Putamen (tissue), 1 donor: Measurements from ENCODE around the gene GPR101.

Experiments
- DNase-seq: peaks from one replicate; pipeline ENCODE4 v3.0.0-alpha.2; 2016; ENCODE audit warnings: low spot score

The GPR101 gene

GRCh38 chrX:137033774-137034507 lies at the start of gene GPR101:
GPR101 (minus strand) TSS chrX:137033995; CDS start chrX:137031674, 2,321 bp downstream.
- DNase-seq: no peak

- no peak for DNase-seq
These were observed 47.4 kb upstream of the GPR101 start for GRCh38 chrX:137081239-137081638.

- DNase-seq: no peak
These were observed 38.6 kb upstream of the GPR101 start for GRCh38 chrX:137072396-137072795.

- no peak for DNase-seq
These were observed 37.8 kb upstream of the GPR101 start for GRCh38 chrX:137071596-137071995.

GRCh38 chrX:137067147-137067546 lies 33.4 kb upstream of the GPR101 start:
- DNase-seq: no peak

GRCh38 chrX:137062915-137063617 lies 29.3 kb upstream of the GPR101 start:
- no peak for DNase-seq

- no peak for DNase-seq
These were observed 24.7 kb upstream of the GPR101 start for GRCh38 chrX:137058339-137059127.

- no peak for DNase-seq
These were observed 18.9 kb upstream of the GPR101 start for GRCh38 chrX:137052643-137053235.

- DNase-seq: peak; percentile 13
These were observed 18.3 kb upstream of the GPR101 start for GRCh38 chrX:137051978-137052642.

GRCh38 chrX:137044893-137045292 lies 11.1 kb upstream of the GPR101 start:
- no peak for DNase-seq

- DNase-seq: no peak
These were observed 9.9 kb upstream of the GPR101 start for GRCh38 chrX:137043736-137044135.

- DNase-seq: no peak
These were observed 7.5 kb upstream of the GPR101 start for GRCh38 chrX:137041329-137041728.

- no peak for DNase-seq
These were observed 6.5 kb upstream of the GPR101 start for GRCh38 chrX:137040113-137040794.

GRCh38 chrX:137034508-137034872 lies 695 bp upstream of the GPR101 start:
- no peak for DNase-seq

GRCh38 chrX:137032841-137033773 lies 688 bp downstream of the GPR101 start:
- no peak for DNase-seq

GRCh38 chrX:137032341-137032694 lies 1.5 kb downstream of the GPR101 start:
- DNase-seq: no peak

- DNase-seq: peak; percentile 21
These were observed 2.1 kb downstream of the GPR101 start for GRCh38 chrX:137031517-137032340.

- no peak for DNase-seq
These were observed 2.8 kb downstream of the GPR101 start for GRCh38 chrX:137031039-137031438.

- DNase-seq: no peak
These were observed 5.1 kb downstream of the GPR101 start for GRCh38 chrX:137028699-137029098.
